ENCODE results near the gene ARHGAP25. TPM values are rescaled to one million over a fixed set of nuclear protein-coding genes. Genes with fewer than 3 reads are reported as not detected.

ARHGAP25 gene
- total and polyA plus RNA-seq, 10 of the 15 experiments (the other 5 are each of a cell fraction or from before 2014, with no cell fraction given): 0.15 to 1.0 (median 0.46) TPM

GRCh38 chr2:68862889-68863288, 128.3 kb downstream of the ARHGAP25 start (continued):
- TF ChIP-seq MEF2A (IDR thresholded peaks at IDR 0.05; ENCODE audit: insufficient read depth, low read depth, low read length) (no peak), EP300 (IDR thresholded peaks at IDR 0.05; ENCODE audit: borderline replicate concordance in 1 of 2, control insufficient read depth in 1 of 2, low read depth in 2 of 2, low read length in 2 of 2) (no peak)

DNA sequence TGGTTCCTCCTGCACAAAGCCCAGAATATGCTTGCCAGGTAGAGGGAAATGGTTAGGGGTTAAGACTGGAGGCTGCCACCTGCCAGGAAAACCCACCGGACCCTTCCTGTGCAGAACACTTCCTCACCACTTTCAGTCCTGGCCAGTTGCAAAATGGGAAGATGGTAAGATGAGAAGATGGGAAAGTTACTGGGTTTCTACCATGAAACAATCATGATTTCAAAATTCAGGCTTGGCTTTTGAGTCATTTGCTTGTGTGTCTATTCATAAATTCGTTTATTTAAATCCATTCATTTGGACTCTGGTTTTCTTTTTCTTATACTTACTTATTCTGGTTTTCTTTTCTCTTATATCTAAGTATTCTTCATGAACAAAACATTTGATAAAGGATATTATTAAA, 129.4 kb downstream of the ARHGAP25 start:
- no peak for FAIRE-seq
- no peak overlapping the region for H3K4me3 ChIP-seq
- no peaks in the 10 kb centered on the region for H3K9me3 ChIP-seq (replicated peaks; ENCODE audit: control insufficient read depth, insufficient read depth, low read length)
- no peaks in the 10 kb centered on the region for H4K20me1 ChIP-seq (ENCODE audit: control insufficient read depth, insufficient read depth)
- no peak overlapping the region for H3K27ac ChIP-seq (ENCODE audit: control insufficient read depth, insufficient read depth)
- H2AFZ ChIP-seq (ENCODE audit: control insufficient read depth, low read depth, low read length): no peak overlapping the region
- RAD21 ChIA-PET (ENCODE audit: unreplicated experiment): no interaction called here
- ATAC-seq: no peak
- no peak for DNase-seq (ENCODE audit: low read depth, low spot score)
- 29% methylated on average over 2 of the region's 2 CpGs for WGBS (ENCODE audit: insufficient coverage, insufficient replicate concordance, low lambda C conversion rate, missing lambda C conversion rate)
- intact Hi-C loops (cut with micrococcal nuclease; ENCODE audit: unreplicated experiment) (no loop called here), in situ Hi-C loops (cut with MboI) (no loop called here)
- no peak overlapping the region for H3K4me2 ChIP-seq (ENCODE audit: control insufficient read depth, insufficient read depth)
- no TSS peak for BruUV-seq (replicated peaks)
- H3K4me1 ChIP-seq (ENCODE audit: control insufficient read depth, insufficient read depth, low read length): no peaks in the 10 kb centered on the region
- no peaks in the 10 kb centered on the region for H3K79me2 ChIP-seq (ENCODE audit: control insufficient read depth, insufficient read depth, low read length)
- peaks cover 0 to 3% of the 10 kb centered on the region in 2 experiments; a peak in 2 of 4 replicates for H3K27me3 ChIP-seq (replicated peaks in 1 of 2; ENCODE audit: control insufficient read depth in 2 of 2, insufficient read depth in 2 of 2, low read length in 1 of 2)
- no peak overlapping the region for H3K9ac ChIP-seq (ENCODE audit: control insufficient read depth, insufficient read depth, low read length)
- POLR2A ChIA-PET: no interaction called here
- CTCF ChIA-PET: no interaction called here
- no peaks in the 10 kb centered on the region for H3K36me3 ChIP-seq (ENCODE audit: control insufficient read depth in 2 of 2, insufficient read depth in 2 of 2, low read length in 1 of 2)
- SMC1A ChIA-PET (ENCODE audit: uncharacterized antibody, unreplicated experiment): no interaction called here
- TF ChIP-seq ZNF207 (IDR thresholded peaks at IDR 0.05; ENCODE audit: borderline replicate concordance) (no peak), CBX5 (IDR thresholded peaks at IDR 0.05; ENCODE audit: low read depth) (no peak), HDAC2 (IDR thresholded peaks at IDR 0.05) (no peak), IRF5 (IDR thresholded peaks at IDR 0.05; ENCODE audit: borderline replicate concordance) (no peak), BRCA1 (IDR thresholded peaks at IDR 0.05; ENCODE audit: low read depth, low read length) (no peak), RB1 (IDR thresholded peaks at IDR 0.05; ENCODE audit: borderline replicate concordance) (no peak), NBN (IDR thresholded peaks at IDR 0.05) (no peak), CHD2 (IDR thresholded peaks at IDR 0.05; ENCODE audit: borderline replicate concordance, low read depth, low read length) (no peak), ESRRA (IDR thresholded peaks at IDR 0.05; ENCODE audit: low read length) (no peak), BACH1 (IDR thresholded peaks at IDR 0.05; ENCODE audit: borderline replicate concordance) (no peak), CREM (IDR thresholded peaks at IDR 0.05; ENCODE audit: low read depth) (no peak)
- TF ChIP-seq, protein P1, sequence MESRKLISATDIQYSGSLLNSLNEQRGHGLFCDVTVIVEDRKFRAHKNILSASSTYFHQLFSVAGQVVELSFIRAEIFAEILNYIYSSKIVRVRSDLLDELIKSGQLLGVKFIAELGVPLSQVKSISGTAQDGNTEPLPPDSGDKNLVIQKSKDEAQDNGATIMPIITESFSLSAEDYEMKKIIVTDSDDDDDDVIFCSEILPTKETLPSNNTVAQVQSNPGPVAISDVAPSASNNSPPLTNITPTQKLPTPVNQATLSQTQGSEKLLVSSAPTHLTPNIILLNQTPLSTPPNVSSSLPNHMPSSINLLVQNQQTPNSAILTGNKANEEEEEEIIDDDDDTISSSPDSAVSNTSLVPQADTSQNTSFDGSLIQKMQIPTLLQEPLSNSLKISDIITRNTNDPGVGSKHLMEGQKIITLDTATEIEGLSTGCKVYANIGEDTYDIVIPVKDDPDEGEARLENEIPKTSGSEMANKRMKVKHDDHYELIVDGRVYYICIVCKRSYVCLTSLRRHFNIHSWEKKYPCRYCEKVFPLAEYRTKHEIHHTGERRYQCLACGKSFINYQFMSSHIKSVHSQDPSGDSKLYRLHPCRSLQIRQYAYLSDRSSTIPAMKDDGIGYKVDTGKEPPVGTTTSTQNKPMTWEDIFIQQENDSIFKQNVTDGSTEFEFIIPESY (IDR thresholded peaks at IDR 0.05): no peak
- TF ChIP-seq, protein P2, sequence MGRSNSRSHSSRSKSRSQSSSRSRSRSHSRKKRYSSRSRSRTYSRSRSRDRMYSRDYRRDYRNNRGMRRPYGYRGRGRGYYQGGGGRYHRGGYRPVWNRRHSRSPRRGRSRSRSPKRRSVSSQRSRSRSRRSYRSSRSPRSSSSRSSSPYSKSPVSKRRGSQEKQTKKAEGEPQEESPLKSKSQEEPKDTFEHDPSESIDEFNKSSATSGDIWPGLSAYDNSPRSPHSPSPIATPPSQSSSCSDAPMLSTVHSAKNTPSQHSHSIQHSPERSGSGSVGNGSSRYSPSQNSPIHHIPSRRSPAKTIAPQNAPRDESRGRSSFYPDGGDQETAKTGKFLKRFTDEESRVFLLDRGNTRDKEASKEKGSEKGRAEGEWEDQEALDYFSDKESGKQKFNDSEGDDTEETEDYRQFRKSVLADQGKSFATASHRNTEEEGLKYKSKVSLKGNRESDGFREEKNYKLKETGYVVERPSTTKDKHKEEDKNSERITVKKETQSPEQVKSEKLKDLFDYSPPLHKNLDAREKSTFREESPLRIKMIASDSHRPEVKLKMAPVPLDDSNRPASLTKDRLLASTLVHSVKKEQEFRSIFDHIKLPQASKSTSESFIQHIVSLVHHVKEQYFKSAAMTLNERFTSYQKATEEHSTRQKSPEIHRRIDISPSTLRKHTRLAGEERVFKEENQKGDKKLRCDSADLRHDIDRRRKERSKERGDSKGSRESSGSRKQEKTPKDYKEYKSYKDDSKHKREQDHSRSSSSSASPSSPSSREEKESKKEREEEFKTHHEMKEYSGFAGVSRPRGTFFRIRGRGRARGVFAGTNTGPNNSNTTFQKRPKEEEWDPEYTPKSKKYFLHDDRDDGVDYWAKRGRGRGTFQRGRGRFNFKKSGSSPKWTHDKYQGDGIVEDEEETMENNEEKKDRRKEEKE (IDR thresholded peaks at IDR 0.05): no peak
- TF ChIP-seq, protein P3, sequence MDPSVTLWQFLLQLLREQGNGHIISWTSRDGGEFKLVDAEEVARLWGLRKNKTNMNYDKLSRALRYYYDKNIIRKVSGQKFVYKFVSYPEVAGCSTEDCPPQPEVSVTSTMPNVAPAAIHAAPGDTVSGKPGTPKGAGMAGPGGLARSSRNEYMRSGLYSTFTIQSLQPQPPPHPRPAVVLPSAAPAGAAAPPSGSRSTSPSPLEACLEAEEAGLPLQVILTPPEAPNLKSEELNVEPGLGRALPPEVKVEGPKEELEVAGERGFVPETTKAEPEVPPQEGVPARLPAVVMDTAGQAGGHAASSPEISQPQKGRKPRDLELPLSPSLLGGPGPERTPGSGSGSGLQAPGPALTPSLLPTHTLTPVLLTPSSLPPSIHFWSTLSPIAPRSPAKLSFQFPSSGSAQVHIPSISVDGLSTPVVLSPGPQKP (IDR thresholded peaks at IDR 0.05; ENCODE audit: low read depth, low read length): no peak

Data from GM12878 (cell line).